Measurements from ENCODE around the gene ZNRD2. TPM values are rescaled to one million over a fixed set of nuclear protein-coding genes. Genes with fewer than 3 reads are reported as not detected.
"Not testable (repeated sequence)": the region's sequence is repeated elsewhere in the genome, so short reads cannot be mapped to it uniquely, and the experiment has no call there.

ZNRD2 gene, protein sequence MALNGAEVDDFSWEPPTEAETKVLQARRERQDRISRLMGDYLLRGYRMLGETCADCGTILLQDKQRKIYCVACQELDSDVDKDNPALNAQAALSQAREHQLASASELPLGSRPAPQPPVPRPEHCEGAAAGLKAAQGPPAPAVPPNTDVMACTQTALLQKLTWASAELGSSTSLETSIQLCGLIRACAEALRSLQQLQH
- 10 to 100 TPM; 41.1 to 56.1 (median 50.1) TPM for total RNA-seq

DNA sequence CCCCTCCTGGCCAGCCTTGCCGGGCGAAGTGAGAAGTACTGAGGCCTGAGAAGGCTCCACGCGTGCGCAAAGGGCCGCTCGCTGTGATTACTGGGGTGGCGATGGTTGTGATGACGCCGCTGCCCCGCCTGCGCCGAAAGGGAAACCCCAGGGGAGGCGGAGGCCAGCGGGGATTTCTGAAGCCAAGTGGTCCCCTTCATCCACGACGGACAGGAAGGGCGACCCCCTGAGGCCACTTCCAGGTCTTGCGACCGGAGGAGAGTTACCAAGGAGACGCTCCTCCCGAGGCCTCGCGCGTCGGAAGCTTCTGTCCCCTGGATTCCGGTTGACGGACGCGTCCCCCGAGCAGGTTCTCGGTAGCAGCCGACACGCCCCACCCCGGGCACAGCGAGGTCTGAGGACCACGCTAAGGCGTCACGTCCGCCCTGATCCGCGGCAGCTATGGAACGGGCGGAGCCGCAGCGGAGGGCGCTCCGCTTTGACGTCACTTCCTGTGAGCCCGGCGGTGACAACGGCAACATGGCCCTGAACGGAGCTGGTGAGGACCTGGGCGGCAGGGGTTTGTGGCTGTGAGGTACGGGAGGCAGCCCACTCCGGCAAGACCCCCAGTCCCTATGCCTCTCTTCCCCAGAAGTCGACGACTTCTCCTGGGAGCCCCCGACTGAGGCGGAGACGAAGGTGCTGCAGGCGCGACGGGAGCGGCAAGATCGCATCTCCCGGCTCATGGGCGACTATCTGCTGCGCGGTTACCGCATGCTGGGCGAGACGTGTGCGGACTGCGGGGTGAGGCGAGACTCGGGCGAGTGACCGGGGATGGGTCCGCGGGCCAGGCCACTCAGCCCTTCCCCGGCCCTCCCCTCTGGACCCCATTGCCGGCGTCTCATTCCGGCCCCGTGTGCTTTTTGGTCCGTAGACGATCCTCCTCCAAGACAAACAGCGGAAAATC lies at the start of gene ZNRD2:
Gene ZNRD2 (plus strand): TSS at position 505 of the 946 bp plus-strand sequence. CDS start 15 bp downstream, at position 520.
- ATAC-seq (ENCODE audit: low FRiP score) (peak; percentile 77), DNase-seq (ENCODE audit: low spot score) (peak; percentile 92)
- TF ChIP-seq, protein P1, sequence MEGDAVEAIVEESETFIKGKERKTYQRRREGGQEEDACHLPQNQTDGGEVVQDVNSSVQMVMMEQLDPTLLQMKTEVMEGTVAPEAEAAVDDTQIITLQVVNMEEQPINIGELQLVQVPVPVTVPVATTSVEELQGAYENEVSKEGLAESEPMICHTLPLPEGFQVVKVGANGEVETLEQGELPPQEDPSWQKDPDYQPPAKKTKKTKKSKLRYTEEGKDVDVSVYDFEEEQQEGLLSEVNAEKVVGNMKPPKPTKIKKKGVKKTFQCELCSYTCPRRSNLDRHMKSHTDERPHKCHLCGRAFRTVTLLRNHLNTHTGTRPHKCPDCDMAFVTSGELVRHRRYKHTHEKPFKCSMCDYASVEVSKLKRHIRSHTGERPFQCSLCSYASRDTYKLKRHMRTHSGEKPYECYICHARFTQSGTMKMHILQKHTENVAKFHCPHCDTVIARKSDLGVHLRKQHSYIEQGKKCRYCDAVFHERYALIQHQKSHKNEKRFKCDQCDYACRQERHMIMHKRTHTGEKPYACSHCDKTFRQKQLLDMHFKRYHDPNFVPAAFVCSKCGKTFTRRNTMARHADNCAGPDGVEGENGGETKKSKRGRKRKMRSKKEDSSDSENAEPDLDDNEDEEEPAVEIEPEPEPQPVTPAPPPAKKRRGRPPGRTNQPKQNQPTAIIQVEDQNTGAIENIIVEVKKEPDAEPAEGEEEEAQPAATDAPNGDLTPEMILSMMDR (IDR thresholded peaks at IDR 0.05), result no peak

DNA sequence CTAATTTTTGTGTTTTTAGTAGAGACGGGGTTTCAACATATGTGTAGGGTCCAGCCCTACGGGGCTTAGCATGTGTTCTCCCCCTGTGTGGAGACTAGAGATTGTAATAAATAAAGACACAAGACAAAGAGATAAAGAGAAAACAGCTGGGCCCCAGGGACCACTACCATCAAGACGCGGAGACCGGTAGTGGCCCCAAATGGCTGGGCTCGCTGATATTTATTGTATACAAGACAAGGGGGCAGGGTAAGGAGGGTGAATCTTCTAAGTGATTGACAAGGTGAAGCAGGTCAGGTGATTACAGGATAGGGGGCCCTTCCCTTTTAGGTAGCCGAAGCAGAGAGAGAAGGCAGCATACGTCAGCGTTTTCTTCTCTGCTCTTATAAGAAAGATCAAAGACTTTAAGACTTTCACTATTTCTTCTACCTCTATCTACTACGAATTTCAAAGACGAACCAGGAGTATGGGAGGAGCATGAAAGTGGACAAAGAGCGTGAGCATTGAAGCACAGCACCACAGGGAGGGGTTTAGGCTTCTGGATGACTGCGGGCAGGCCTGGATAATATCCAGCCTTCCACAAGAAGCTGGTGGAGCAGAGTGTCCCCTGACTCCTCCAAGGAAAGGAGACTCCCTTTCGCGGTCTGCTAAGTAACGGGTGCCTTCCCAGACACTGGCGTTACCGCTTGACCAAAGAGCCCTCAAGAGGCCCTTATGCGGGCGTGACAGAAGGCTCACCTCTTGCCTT lies 48.3 kb upstream of the ZNRD2 start:
- ATAC-seq (ENCODE audit: low FRiP score); DNase-seq (ENCODE audit: low spot score): not testable (repeated sequence)

DNA sequence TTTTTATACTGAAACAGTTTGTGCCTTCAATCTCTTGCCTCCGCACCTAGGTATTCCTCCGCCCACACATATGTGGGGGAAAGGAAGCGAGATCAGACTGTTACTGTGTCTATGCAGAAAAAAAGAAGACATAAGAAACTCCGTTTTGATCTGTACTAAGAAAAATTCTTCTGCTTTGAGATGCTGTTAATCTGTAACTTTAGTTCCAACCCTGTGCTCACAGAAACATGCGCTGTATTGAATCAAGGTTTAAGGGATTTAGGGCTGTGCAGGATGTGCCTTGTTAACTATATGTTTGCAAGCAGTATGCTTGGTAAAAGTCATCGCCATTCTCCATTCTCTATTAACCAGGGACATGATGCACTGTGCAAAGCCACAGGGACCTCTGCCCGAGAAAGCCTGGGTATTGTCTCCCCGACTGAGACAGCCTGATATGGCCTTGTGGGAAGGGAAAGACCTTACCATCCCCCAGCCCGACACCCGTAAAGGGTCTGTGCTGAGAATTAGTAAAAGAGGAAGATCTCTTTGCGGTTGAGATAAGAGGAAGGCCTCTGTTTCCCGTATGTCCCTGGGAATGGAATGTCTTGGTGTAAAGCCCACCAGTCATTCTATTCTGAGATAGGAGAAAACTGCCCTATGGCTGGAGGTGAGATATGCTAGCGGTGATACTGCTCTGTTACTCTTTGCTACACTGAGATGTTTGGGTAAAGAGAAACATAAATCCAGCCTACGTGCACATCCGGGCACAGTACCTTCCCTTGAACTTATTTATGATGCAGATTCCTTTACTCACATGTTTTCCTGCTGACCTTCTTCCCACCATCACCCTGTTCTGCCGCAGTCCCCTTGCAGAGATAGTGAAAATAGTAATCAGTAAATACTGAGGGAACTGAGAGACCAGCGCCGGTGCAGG lies 47.3 kb upstream of the ZNRD2 start:
- DNase-seq (ENCODE audit: low spot score); ATAC-seq (ENCODE audit: low FRiP score): not testable (repeated sequence)

DNA sequence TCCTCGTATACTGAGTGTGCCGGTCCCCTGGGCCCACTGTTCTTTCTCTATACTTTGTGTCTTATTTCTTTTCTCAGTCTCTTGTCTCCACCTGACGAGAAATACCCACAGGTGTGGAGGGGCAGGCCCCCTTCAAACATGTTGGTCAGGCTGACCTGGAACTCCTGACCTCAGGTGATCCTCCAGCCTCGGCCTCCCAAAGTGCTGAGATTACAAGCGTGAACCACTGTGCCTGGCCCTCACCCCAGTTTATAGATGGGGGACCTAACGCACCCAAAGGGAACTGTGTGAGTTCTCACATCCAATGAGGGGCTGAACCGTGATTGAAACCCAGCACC lies 46.7 kb upstream of the ZNRD2 start:
- not testable (repeated sequence) for DNase-seq (ENCODE audit: low spot score); ATAC-seq (ENCODE audit: low FRiP score)

DNA sequence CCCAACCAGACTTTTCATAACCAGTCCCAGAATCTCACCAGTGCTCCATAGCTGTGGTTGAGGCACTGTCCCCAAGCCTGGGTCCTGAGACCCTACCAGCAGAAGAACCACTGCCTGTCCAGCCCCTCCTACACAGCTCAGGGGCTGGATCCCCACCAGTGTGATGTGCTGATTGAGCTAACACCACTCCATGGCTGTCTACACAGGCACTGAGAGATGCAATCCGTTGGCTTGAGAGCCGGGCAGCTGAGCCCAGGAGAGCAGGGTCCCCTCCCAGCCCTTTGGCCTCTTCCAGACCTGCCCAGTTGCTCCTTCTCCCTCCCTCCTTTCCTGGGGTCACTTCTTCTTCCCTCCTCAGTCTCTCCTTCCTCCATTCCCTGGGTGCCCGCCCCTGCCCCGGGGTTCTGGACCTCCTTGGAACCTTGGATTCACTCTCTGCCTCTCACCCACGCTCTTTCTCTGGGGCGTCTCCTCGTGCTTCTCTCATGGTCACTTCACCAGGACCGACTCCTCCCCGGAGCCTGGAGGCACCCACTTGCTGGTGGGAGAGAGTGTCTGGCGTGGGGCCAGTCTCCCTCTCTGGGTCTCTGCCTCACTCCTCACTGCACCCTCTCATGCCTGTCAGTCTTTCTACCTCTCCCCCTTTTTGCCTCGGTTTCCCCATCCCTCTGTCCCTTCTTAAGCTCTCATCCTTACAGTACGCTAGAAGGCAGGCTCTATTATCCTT lies 46.1 kb upstream of the ZNRD2 start:
- DNase-seq (ENCODE audit: low spot score) (no peak), ATAC-seq (ENCODE audit: low FRiP score) (peak; percentile 43)
- TF ChIP-seq, protein P1 (IDR thresholded peaks at IDR 0.05), result no peak

DNA sequence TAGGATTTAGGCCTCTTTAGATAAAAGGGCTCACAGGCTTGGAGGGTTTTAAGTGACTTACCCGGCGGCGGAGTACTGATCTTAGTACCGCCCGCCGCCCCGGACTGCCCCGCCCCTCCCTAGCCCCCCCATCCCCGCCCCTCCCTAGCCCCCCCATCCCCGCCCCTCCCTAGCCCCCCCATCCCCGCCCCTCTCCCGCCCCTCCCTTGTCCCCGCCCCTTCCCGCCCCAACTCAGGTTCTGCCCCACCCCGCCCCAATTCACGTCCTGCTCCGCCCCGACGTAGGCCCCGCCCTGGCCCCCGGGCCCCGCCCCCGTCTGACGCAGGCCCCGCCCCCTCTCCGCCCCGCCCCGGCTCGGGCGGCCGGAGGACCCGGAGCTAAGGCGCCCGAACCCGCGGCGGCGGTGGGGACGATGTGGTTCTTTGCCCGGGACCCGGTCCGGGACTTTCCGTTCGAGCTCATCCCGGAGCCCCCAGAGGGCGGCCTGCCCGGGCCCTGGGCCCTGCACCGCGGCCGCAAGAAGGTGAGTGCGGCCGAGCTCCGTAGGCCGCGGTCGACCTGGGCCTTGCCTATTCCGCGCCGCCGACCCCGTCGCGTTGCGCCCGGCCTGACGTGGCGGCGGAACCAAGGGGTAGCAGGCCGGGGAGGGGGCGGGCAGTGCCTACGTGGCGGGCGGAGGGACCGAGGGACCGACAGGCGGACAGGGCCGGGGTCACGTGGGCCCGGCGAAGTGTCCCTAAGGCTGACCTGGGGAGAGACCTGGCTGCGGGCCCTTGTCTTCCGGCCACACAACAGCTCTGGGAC lies 45.3 kb upstream of the ZNRD2 start, which contains the start of gene SCYL1:
Gene SCYL1 (plus strand): TSS at position 343 of the 805 bp plus-strand sequence. CDS start 71 bp downstream, at position 414.
- DNase-seq (ENCODE audit: low spot score) (no peak), ATAC-seq (ENCODE audit: low FRiP score) (peak; percentile 75)
- TF ChIP-seq, protein P1 (IDR thresholded peaks at IDR 0.05), result no peak
